ENCODE measurements around the gene DDX18.
"Not testable (repeated sequence)": the region's sequence is repeated elsewhere in the genome, so short reads cannot be mapped to it uniquely, and the experiment has no call there.

Gene DDX18

GRCh38 chr2:117814417-117815264, at the start of gene DDX18:
TSS of gene DDX18 (plus strand) at chr2:117814691. CDS start at chr2:117814778, 87 bp downstream.
- peak; percentile 94 to 96 for DNase-seq (ENCODE audit: low read depth in 2 of 2)

GRCh38 chr2:117770730-117771129, 43.8 kb upstream of the DDX18 start:
- DNase-seq (ENCODE audit: low read depth in 2 of 2) = no peak

GRCh38 chr2:117771969-117772630, 42.4 kb upstream of the DDX18 start:
- no peak for DNase-seq (ENCODE audit: low read depth in 2 of 2)

- no peak for DNase-seq (ENCODE audit: low read depth in 2 of 2)
These were observed 39.8 kb upstream of the DDX18 start for GRCh38 chr2:117774716-117775115.

- no peak for DNase-seq (ENCODE audit: low read depth in 2 of 2)
These were observed 38.7 kb upstream of the DDX18 start for GRCh38 chr2:117775703-117776219.

- no peak for DNase-seq (ENCODE audit: low read depth in 2 of 2)
These were observed 37.6 kb upstream of the DDX18 start for GRCh38 chr2:117776888-117777287.

- DNase-seq (ENCODE audit: low read depth in 2 of 2) = peak; percentile 13 to 19
These were observed 28.8 kb upstream of the DDX18 start for GRCh38 chr2:117785740-117786139.

- no peak for DNase-seq (ENCODE audit: low read depth in 2 of 2)
These were observed 28.0 kb upstream of the DDX18 start for GRCh38 chr2:117786520-117786919.

GRCh38 chr2:117789505-117789904, 25.0 kb upstream of the DDX18 start:
- no peak for DNase-seq (ENCODE audit: low read depth in 2 of 2)

GRCh38 chr2:117794668-117795067, 19.8 kb upstream of the DDX18 start:
- DNase-seq (ENCODE audit: low read depth in 2 of 2) = no peak

- no peak for DNase-seq (ENCODE audit: low read depth in 2 of 2)
These were observed 12.7 kb upstream of the DDX18 start for GRCh38 chr2:117801826-117802225.

GRCh38 chr2:117803644-117804325, 10.7 kb upstream of the DDX18 start:
- DNase-seq (ENCODE audit: low read depth in 2 of 2) = not testable (repeated sequence)

- no peak for DNase-seq (ENCODE audit: low read depth in 2 of 2)
These were observed 2.0 kb upstream of the DDX18 start for GRCh38 chr2:117812443-117812842.

GRCh38 chr2:117815946-117816345, 1.5 kb downstream of the DDX18 start:
- DNase-seq (ENCODE audit: low read depth in 2 of 2) = no peak

GRCh38 chr2:117818921-117819320, 4.4 kb downstream of the DDX18 start:
- no peak for DNase-seq (ENCODE audit: low read depth in 2 of 2)

GRCh38 chr2:117820444-117820843, 6.0 kb downstream of the DDX18 start:
- DNase-seq (ENCODE audit: low read depth in 2 of 2) = no peak

- DNase-seq (ENCODE audit: low read depth in 2 of 2) = no peak
These were observed 10.9 kb downstream of the DDX18 start for GRCh38 chr2:117825437-117825836.

- DNase-seq (ENCODE audit: low read depth in 2 of 2) = not testable (repeated sequence)
These were observed 13.0 kb downstream of the DDX18 start for GRCh38 chr2:117827464-117827863.

GRCh38 chr2:117828870-117829269, 14.4 kb downstream of the DDX18 start:
- DNase-seq (ENCODE audit: low read depth in 2 of 2) = no peak

GRCh38 chr2:117832332-117832731, 17.8 kb downstream of the DDX18 start:
- DNase-seq (ENCODE audit: low read depth in 2 of 2) = no peak

GRCh38 chr2:117832905-117833613, 18.6 kb downstream of the DDX18 start:
- no peak for DNase-seq (ENCODE audit: low read depth in 2 of 2)

- DNase-seq (ENCODE audit: low read depth in 2 of 2) = no peak
These were observed 19.4 kb downstream of the DDX18 start for GRCh38 chr2:117833911-117834310.
